GM13976 (cell line): Measurements from ENCODE around the gene MUSTN1.
A peak's percentile ranks its signal among the peaks of the same experiment; 100 is the strongest.

Experiments used
- DNase-seq: peaks from one replicate; pipeline ENCODE4 v3.0.0; 2012; ENCODE audit warnings: low spot score
- in situ Hi-C: fragments of 300-500 bp; cut with MboI; formaldehyde crosslinking; loops from one replicate; pipeline ENCODE4 v1.12.0; 2022; ENCODE audit warnings: low sequenced_read_pairs, mixed read lengths, inconsistent platforms; ENCODE audit not compliant: unreplicated experiment
- TF ChIP-seq, protein P1 (sequence below): IDR thresholded peaks from 2 replicates; pipeline ENCODE4 v1.5.1; 2012; ENCODE audit warnings: borderline replicate concordance, mild to moderate bottlenecking; ENCODE audit not compliant: insufficient read depth; ENCODE audit errors: extremely low read depth, missing control alignments, control extremely low read depth

The MUSTN1 gene

DNA sequence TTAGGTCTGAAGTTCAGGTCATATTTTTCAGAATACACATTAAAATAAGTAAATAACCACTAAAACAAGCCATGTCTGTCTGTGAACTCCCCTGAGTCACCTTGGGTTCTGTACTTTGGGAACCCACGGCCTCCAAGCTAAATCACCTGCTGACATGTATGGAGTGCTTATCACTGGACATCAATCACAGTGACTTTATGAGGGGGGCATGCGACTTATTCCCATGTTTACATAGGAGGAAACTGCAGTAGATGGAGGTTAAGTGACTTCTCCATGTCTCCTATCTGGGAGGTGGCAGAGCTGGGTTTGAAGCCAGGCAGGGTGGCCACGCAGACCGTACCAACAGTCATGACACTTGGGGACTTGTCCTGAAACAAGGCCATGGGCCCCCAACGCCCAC is 12.5 kb downstream of the MUSTN1 start:
- in situ Hi-C loops = no loop called here
- DNase-seq = no peak
- TF ChIP-seq, protein P1, sequence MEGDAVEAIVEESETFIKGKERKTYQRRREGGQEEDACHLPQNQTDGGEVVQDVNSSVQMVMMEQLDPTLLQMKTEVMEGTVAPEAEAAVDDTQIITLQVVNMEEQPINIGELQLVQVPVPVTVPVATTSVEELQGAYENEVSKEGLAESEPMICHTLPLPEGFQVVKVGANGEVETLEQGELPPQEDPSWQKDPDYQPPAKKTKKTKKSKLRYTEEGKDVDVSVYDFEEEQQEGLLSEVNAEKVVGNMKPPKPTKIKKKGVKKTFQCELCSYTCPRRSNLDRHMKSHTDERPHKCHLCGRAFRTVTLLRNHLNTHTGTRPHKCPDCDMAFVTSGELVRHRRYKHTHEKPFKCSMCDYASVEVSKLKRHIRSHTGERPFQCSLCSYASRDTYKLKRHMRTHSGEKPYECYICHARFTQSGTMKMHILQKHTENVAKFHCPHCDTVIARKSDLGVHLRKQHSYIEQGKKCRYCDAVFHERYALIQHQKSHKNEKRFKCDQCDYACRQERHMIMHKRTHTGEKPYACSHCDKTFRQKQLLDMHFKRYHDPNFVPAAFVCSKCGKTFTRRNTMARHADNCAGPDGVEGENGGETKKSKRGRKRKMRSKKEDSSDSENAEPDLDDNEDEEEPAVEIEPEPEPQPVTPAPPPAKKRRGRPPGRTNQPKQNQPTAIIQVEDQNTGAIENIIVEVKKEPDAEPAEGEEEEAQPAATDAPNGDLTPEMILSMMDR = no peak

DNA sequence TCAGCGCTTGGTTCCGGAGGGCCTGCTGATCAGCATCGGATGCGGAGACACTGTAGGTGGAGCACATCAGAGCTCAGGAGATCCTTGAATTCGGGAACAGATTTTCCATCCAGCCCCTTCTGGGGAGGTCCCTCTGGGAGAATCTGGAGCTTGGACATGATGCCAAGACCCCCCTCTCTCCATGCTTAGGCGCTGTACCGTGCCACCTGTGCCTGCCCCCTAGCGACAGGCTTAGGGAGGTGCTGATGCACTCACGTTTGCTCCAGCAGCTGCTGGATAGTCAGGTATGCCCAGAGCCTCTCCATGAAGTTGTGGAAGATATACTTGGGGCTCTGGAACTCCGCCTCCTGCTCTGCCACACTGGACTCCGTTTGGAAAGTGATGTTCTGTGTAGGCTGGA is 14.1 kb downstream of the MUSTN1 start:
- in situ Hi-C loops = no loop called here
- TF ChIP-seq, protein P1 = peak; percentile 49
- DNase-seq = peak; percentile 75

DNA sequence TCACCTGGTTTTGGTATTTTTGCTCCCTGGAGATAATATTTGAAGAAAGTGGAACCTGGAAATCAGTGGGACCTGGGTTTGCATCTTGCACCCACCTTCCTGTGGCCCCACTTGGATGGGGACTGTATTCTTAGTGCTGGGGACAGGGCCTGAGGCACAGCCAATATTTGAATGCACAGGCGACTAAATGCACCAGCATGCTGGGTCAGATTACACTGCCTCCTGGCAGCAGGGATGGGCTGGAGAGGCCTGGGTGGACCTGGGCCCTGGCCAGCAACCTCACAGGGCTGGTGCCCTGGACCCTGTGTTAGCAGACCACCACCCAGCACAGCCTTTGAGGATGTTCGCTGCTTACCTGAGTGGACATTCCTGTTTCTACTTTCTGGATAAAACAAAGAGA is 14.9 kb downstream of the MUSTN1 start:
- TF ChIP-seq, protein P1 = no peak
- in situ Hi-C loops = no loop called here
- no peak for DNase-seq

DNA sequence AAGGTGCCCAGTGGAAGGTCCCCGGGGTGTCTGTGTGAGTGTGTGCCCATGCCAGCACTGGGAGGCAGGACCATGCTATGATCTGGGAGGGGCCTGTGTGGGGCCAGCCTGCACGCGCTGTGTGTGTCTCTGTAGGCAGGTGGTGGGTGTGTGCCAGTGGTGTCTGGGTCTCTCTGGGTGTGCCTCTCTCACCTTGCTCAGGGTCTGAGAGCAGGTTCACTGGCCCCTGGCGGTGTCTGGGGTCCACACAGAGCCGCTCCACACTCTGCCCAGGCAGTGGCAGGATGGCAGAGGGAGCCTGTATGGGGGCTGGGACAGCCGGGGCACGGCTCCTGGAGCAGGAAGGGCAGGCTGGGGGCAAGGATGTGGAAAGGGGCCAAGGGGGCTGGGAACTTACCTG is 17.0 kb downstream of the MUSTN1 start:
- no peak for DNase-seq
- TF ChIP-seq, protein P1 = no peak
- in situ Hi-C loops = no loop called here

DNA sequence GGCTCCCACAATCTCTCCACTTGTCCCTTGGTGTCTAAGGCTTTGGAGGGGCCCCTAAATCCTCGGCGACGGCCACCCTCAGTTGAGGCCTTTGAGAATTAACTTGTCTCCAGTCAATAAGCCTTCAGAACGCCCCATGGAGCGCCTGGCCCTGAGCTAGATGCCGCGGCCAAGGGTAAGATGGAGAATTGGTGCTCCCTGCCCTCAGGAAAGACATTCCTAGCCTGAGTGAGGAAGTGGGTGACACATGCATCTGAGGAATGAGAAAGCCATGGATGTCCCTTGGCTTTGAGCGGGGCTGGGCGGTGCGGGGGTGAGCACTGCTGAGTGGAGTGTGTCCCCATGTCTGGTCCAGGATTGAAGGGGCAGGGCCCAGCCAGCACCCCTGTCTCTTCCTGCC is 17.6 kb downstream of the MUSTN1 start:
- in situ Hi-C loops = no loop called here
- DNase-seq = no peak
- TF ChIP-seq, protein P1 = no peak

DNA sequence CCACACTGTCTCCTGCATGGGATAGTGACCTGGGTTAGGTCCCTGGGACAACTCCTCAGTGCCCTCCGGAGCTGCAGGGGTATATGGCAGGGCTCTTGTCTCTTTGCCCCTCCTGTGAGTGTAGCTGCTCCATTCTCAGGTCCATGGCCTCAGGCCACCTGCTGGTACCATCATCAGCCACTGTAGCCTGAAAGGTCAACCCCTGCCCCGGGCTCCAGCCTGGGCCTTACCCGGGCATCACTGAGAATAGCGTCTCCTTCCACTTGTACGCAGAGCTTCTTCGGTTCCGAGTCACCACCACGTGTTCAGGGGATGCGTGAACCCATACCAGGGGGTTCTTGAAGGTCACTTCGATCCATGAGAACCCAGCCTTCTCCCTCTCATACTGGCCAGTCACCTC is 18.2 kb downstream of the MUSTN1 start:
- TF ChIP-seq, protein P1 = no peak
- in situ Hi-C loops = no loop called here
- DNase-seq = no peak

DNA sequence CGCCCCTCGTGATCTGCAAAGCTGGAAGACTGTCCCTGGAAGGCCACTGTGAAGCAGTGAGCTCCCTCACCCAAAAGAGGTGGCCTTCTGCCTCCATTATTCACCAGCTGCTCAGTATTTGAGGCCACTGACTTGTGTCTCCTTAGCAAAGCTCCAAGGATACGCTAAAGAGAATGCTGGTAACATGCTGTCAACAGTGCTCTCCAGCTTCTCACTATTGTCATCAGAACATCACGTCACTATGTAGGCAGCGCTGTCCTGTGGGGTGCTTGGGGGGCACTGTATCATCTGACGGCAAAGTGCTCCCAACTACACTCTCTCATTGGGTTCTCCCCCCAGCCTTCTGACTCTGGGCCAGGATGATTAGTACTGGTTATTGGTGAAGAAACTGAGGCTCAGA is 18.6 kb downstream of the MUSTN1 start:
- in situ Hi-C loops = no loop called here
- DNase-seq = no peak
- TF ChIP-seq, protein P1 = no peak
